ENCODE data around the gene SUSD6.

- TF ChIP-seq SPI1 (IDR thresholded peaks at IDR 0.05; ENCODE audit: low read depth, low read length) (no peak), POLR2A (IDR thresholded peaks at IDR 0.05; ENCODE audit: low read depth, low read length) (no peak), POLR2AphosphoS5 (IDR thresholded peaks at IDR 0.05; ENCODE audit: low read depth, low read length) (no peak)
Observed at GRCh38 chr14:69593018-69593677, 18.2 kb upstream of the SUSD6 start.

All from GM12891 (cell line).